ENCODE measurements around the gene TTI1. TPM values are rescaled to one million over a fixed set of nuclear protein-coding genes. Genes with fewer than 3 reads are reported as not detected.

The TTI1 gene
- total and polyA plus RNA-seq, 9 of the 15 experiments (the other 6 are each of a cell fraction or from before 2014, with no cell fraction given), result 9.8 to 55.1 (median 39.4) TPM

DNA sequence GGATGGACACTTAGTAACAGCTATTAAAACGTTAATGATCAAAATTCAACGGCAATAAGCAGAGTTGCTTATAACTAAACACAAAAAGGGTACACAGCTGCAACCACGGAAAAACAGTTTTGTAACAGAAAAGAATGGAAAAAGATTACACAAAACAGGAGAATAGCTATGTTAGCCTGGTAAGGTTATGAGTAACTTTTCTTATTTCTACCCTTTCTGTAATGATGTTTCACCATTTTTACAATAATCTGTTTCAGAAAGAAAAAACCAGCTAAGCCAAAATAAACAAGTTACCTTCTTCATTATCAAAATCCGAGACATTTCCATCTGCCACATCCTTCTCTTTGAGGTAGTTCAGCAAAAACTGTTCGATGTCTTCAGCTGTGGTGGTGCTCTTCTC, 27.4 kb downstream of the TTI1 start:
- DNase-seq (ENCODE audit: extremely low read depth in 1 of 4, low spot score in 3 of 4) (no peak), FAIRE-seq (no peak), ATAC-seq (no peak)
- Histone ChIP-seq H3K36me3 (ENCODE audit: control insufficient read depth, insufficient read depth, low read length) (peaks cover 90% of the 10 kb centered on the region), H3K9ac (ENCODE audit: insufficient read depth in 1 of 2, low read depth in 2 of 2, low read length in 2 of 2) (no peak overlapping the region), H3K79me2 (ENCODE audit: control insufficient read depth, insufficient read depth, low read length) (peaks cover 44% of the 10 kb centered on the region), H3K27me3 (ENCODE audit: control insufficient read depth in 2 of 2, insufficient read depth in 2 of 2, low read length in 2 of 2) (no peaks in the 10 kb centered on the region), H3K4me1 (replicated peaks in 1 of 2; ENCODE audit: control insufficient read depth in 2 of 2, insufficient read depth in 2 of 2, low read length in 2 of 2) (peaks cover 4 to 10% of the 10 kb centered on the region in 2 experiments; a peak in 3 of 5 replicates), H4K20me1 (replicated peaks; ENCODE audit: control insufficient read depth, insufficient read depth, low read length) (peaks cover 18% of the 10 kb centered on the region), H3K9me1 (ENCODE audit: control insufficient read depth, insufficient read depth, low read length) (no peaks in the 10 kb centered on the region), H3K9me3 (replicated peaks; ENCODE audit: control insufficient read depth, insufficient read depth, low read depth, low read length) (no peaks in the 10 kb centered on the region), H3K4me2 (ENCODE audit: insufficient read depth, low read length) (no peak overlapping the region), H3K27ac (ENCODE audit: extremely low read depth, low read depth, low read length) (no peak overlapping the region), H2AFZ (ENCODE audit: low read depth, low read length) (no peak overlapping the region), H3K4me3 (no peak overlapping the region)
- intact Hi-C loops (cut with micrococcal nuclease), result no loop called here
- in situ Hi-C loops (cut with MboI), result no loop called here
- TF ChIP-seq FOXP1 (CRISPR knock-in tag; IDR thresholded peaks at IDR 0.05) (no peak), IRF1 (CRISPR knock-in tag; IDR thresholded peaks at IDR 0.05; ENCODE audit: borderline replicate concordance) (no peak), CBX3 (IDR thresholded peaks at IDR 0.05; ENCODE audit: borderline replicate concordance in 1 of 2, low read length in 2 of 2) (no peak), TCF3 (CRISPR knock-in tag; IDR thresholded peaks at IDR 0.05) (no peak), ERF (CRISPR knock-in tag; IDR thresholded peaks at IDR 0.05) (no peak), POLR3G (IDR thresholded peaks at IDR 0.05; ENCODE audit: extremely low read depth, insufficient read length, insufficient replicate concordance) (no peak), L3MBTL2 (IDR thresholded peaks at IDR 0.05) (no peak), ZBTB5 (IDR thresholded peaks at IDR 0.05) (no peak), TSC22D4 (tag; IDR thresholded peaks at IDR 0.05) (no peak), NONO (IDR thresholded peaks at IDR 0.05; ENCODE audit: low read depth in 2 of 2, low read length in 1 of 2) (no peak), SRSF9 (IDR thresholded peaks at IDR 0.05; ENCODE audit: borderline replicate concordance, low read depth, low read length) (no peak), RCOR1 (IDR thresholded peaks at IDR 0.05; ENCODE audit: borderline replicate concordance in 1 of 2, low read depth in 2 of 2, low read length in 2 of 2) (no peak), GABPB2 (CRISPR knock-in tag; conservative IDR thresholded peaks at IDR 0.05) (no peak), WHSC1 (IDR thresholded peaks at IDR 0.05; ENCODE audit: low read length) (no peak), ADNP (tag; IDR thresholded peaks at IDR 0.05) (no peak), ZNF79 (CRISPR knock-in tag; IDR thresholded peaks at IDR 0.05; ENCODE audit: low read depth) (no peak), NUFIP1 (IDR thresholded peaks at IDR 0.05; ENCODE audit: partially characterized antibody) (no peak), HNRNPK (IDR thresholded peaks at IDR 0.05; ENCODE audit: low read depth, low read length, poor library complexity, severe bottlenecking) (no peak)
- BruUV-seq (replicated peaks), result no TSS peak
- ChIA-PET CTCF (ENCODE audit: low intra/inter-chr PET ratio) (no interaction called here), POLR2A (interaction anchor here (0.6 to 1.0 kb wide), 3 partner anchors 9 to 18 kb away, joined by 3 to 4 read pairs (median 3); no protein-coding TSS in a partner anchor)
- 92% methylated on average over 5 of the region's 5 CpGs for WGBS (ENCODE audit: insufficient coverage, low coverage, missing lambda C conversion rate)
